HepG2 (cell line): ENCODE data around the gene TTC31. TPM values are rescaled to one million over a fixed set of nuclear protein-coding genes. Genes with fewer than 3 reads are reported as not detected.
A peak's percentile ranks its signal among the peaks of the same experiment; 100 is the strongest.

Source experiments
- DNMT3B ChIP-seq: conservative IDR thresholded peaks from 2 replicates; pipeline ENCODE4 v1.6.1; 2016; ENCODE audit warnings: missing biosample characterization, control low read depth
- IRX3 ChIP-seq: sonication (generic); formaldehyde crosslinking; IDR thresholded peaks from 2 replicates; pipeline ENCODE4 v1.8.1; 2023; ENCODE audit warnings: mild to moderate bottlenecking, low read depth, missing genetic modification reagents, borderline replicate concordance
- KDM3A ChIP-seq: IDR thresholded peaks from 2 replicates; pipeline ENCODE4 v1.6.1; 2018; ENCODE audit warnings: low read depth, missing compliant biosample characterization
- MED1 ChIP-seq: sonication (generic); formaldehyde crosslinking; IDR thresholded peaks from 2 replicates; pipeline ENCODE4 v1.4.0; 2020; ENCODE audit warnings: missing genetic modification reagents
- MED13 ChIP-seq: sonication (generic); formaldehyde crosslinking; IDR thresholded peaks from 2 replicates; pipeline ENCODE4 v1.5.0; 2020; ENCODE audit warnings: missing genetic modification reagents
- MEIS1 ChIP-seq: sonication (generic); formaldehyde crosslinking; IDR thresholded peaks from 2 replicates; pipeline ENCODE4 v1.9.0; 2021; ENCODE audit warnings: mild to moderate bottlenecking, missing genetic modification reagents, moderate library complexity, borderline replicate concordance
- MTA1 ChIP-seq: sonication (generic); formaldehyde crosslinking; IDR thresholded peaks from 2 replicates; pipeline ENCODE4 v1.4.0; 2020; ENCODE audit warnings: missing genetic modification reagents, mild to moderate bottlenecking, borderline replicate concordance
- POLR2AphosphoS2 ChIP-seq: IDR thresholded peaks from 2 replicates; pipeline ENCODE4 v1.6.1; 2011; ENCODE audit warnings: low read depth, low read length, improper control_type of control experiment
- RXRA ChIP-seq: sonication (generic); formaldehyde crosslinking; IDR thresholded peaks from 2 replicates; pipeline ENCODE4 v1.5.1; 2020; ENCODE audit warnings: missing genetic modification reagents
- SALL1 ChIP-seq: sonication (generic); formaldehyde crosslinking; IDR thresholded peaks from 2 replicates; pipeline ENCODE4 v1.8.0; 2022; ENCODE audit warnings: mild to moderate bottlenecking, missing genetic modification reagents
- SIN3B ChIP-seq: fragments of 150-350 bp; IDR thresholded peaks from 2 replicates; pipeline ENCODE4 v1.6.1; 2014; ENCODE audit warnings: low read length
- U2AF1 ChIP-seq: fragments of 200-400 bp; formaldehyde crosslinking; optimal IDR thresholded peaks from 2 replicates; pipeline ENCODE3; 2017; ENCODE audit warnings: mild to moderate bottlenecking, low read depth, low read length
- ZFP36L2 ChIP-seq: sonication (generic); formaldehyde crosslinking; IDR thresholded peaks from 2 replicates; pipeline ENCODE4 v1.4.0; 2020; ENCODE audit warnings: missing genetic modification reagents
- ZIK1 ChIP-seq: sonication (generic); formaldehyde crosslinking; IDR thresholded peaks from 2 replicates; pipeline ENCODE4 v1.5.0; 2020; ENCODE audit warnings: mild to moderate bottlenecking, low read depth, missing genetic modification reagents, borderline replicate concordance
- ZNF160 ChIP-seq: sonication (generic); formaldehyde crosslinking; IDR thresholded peaks from 2 replicates; pipeline ENCODE4 v1.8.0; 2022; ENCODE audit warnings: mild to moderate bottlenecking, inconsistent platforms, missing genetic modification reagents
- ZNF496 ChIP-seq: sonication (generic); formaldehyde crosslinking; IDR thresholded peaks from 2 replicates; pipeline ENCODE4 v1.8.1; 2023; ENCODE audit warnings: mild to moderate bottlenecking, moderate library complexity, missing genetic modification reagents; ENCODE audit not compliant: insufficient replicate concordance
- ZNF572 ChIP-seq: sonication (generic); formaldehyde crosslinking; IDR thresholded peaks from 2 replicates; pipeline ENCODE4 v1.5.1; 2020; ENCODE audit warnings: mild to moderate bottlenecking, missing genetic modification reagents
- ZNF619 ChIP-seq: sonication (generic); formaldehyde crosslinking; IDR thresholded peaks from 2 replicates; pipeline ENCODE4 v1.4.0; 2020; ENCODE audit warnings: mild to moderate bottlenecking, missing genetic modification reagents
- ZNF660 ChIP-seq: sonication (generic); formaldehyde crosslinking; IDR thresholded peaks from 2 replicates; pipeline ENCODE4 v1.5.1; 2020; ENCODE audit warnings: mild to moderate bottlenecking, low read depth, missing genetic modification reagents, borderline replicate concordance
- ZNF678 ChIP-seq: sonication (generic); formaldehyde crosslinking; IDR thresholded peaks from 2 replicates; pipeline ENCODE4 v1.4.0; 2020; ENCODE audit warnings: mild to moderate bottlenecking, missing genetic modification reagents
- polyA plus RNA-seq, 8 experiments: library from polyadenylated mRNA; depleted of rRNA in 3 of 8; stranded (reverse) in 7 of 8; unstranded in 1 of 8; fragments of >200 nt; fragmentation: Illumina TruSeq in 4 of 8; extraction: Trizol in 4 of 8; gene quantifications; 2 replicates each; pipeline versions ENCODE4 v1.2.1 to v1.2.3, GENCODE V29; 2011 to 2016; ENCODE audit warnings: low read depth in 4 of 8, missing spikeins in 1 of 8, mixed read lengths in 1 of 8; ENCODE audit not compliant: insufficient read depth in 1 of 8
- total RNA-seq, 5 experiments: library from RNA; depleted of rRNA; stranded (reverse); fragments of >200 nt; fragmentation: Illumina TruSeq; extraction: Trizol; gene quantifications; 2 replicates each; pipeline ENCODE4 v1.2.3, GENCODE V29; 2016; ENCODE audit warnings: low read depth in 1 of 5
- TF ChIP-seq, protein P1 (sequence below): sonication (generic); formaldehyde crosslinking; IDR thresholded peaks from 2 replicates; pipeline ENCODE4 v1.4.0; 2020; ENCODE audit warnings: mild to moderate bottlenecking, missing genetic modification reagents
- TF ChIP-seq, protein P2 (sequence below): sonication (generic); formaldehyde crosslinking; IDR thresholded peaks from 2 replicates; pipeline ENCODE4 v1.4.0; 2020; ENCODE audit warnings: missing genetic modification reagents, mild to moderate bottlenecking, borderline replicate concordance
- TF ChIP-seq, protein P3 (sequence below): sonication (generic); formaldehyde crosslinking; IDR thresholded peaks from 2 replicates; pipeline ENCODE4 v1.9.0; 2021; ENCODE audit warnings: missing genetic modification reagents, mild to moderate bottlenecking, borderline replicate concordance

The TTC31 gene
- total and polyA plus RNA-seq, 2 of the 13 experiments (the other 11 are each of a cell fraction or from before 2014, with no cell fraction given): 28.3 to 39.5 TPM

GRCh38 chr2:74496997-74497776 is 14.3 kb downstream of the TTC31 start (continued):
- TF ChIP-seq MTA1: peak; percentile 38
- TF ChIP-seq IRX3 (CRISPR knock-in tag): no peak
- no peak for TF ChIP-seq POLR2AphosphoS2
- no peak for TF ChIP-seq U2AF1
- TF ChIP-seq ZNF572 (CRISPR knock-in tag): no peak
- TF ChIP-seq ZNF496 (CRISPR knock-in tag): no peak
- TF ChIP-seq ZNF160: no peak; the same call in 1 of the 2 replicates
- TF ChIP-seq, protein P1, sequence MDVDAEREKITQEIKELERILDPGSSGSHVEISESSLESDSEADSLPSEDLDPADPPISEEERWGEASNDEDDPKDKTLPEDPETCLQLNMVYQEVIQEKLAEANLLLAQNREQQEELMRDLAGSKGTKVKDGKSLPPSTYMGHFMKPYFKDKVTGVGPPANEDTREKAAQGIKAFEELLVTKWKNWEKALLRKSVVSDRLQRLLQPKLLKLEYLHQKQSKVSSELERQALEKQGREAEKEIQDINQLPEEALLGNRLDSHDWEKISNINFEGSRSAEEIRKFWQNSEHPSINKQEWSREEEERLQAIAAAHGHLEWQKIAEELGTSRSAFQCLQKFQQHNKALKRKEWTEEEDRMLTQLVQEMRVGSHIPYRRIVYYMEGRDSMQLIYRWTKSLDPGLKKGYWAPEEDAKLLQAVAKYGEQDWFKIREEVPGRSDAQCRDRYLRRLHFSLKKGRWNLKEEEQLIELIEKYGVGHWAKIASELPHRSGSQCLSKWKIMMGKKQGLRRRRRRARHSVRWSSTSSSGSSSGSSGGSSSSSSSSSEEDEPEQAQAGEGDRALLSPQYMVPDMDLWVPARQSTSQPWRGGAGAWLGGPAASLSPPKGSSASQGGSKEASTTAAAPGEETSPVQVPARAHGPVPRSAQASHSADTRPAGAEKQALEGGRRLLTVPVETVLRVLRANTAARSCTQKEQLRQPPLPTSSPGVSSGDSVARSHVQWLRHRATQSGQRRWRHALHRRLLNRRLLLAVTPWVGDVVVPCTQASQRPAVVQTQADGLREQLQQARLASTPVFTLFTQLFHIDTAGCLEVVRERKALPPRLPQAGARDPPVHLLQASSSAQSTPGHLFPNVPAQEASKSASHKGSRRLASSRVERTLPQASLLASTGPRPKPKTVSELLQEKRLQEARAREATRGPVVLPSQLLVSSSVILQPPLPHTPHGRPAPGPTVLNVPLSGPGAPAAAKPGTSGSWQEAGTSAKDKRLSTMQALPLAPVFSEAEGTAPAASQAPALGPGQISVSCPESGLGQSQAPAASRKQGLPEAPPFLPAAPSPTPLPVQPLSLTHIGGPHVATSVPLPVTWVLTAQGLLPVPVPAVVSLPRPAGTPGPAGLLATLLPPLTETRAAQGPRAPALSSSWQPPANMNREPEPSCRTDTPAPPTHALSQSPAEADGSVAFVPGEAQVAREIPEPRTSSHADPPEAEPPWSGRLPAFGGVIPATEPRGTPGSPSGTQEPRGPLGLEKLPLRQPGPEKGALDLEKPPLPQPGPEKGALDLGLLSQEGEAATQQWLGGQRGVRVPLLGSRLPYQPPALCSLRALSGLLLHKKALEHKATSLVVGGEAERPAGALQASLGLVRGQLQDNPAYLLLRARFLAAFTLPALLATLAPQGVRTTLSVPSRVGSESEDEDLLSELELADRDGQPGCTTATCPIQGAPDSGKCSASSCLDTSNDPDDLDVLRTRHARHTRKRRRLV (CRISPR knock-in tag): 0 out of 2 replicates have a peak, but pooled peaks have one; percentile 47
- no peak for TF ChIP-seq ZNF619 (CRISPR knock-in tag)
- no peak for TF ChIP-seq ZNF660
- no peak for TF ChIP-seq DNMT3B (CRISPR knock-in tag)
- TF ChIP-seq SALL1 (CRISPR knock-in tag): peak; percentile 35
- TF ChIP-seq ZIK1 (CRISPR knock-in tag): no peak
- TF ChIP-seq ZNF678: no peak
- 0 out of 2 replicates have a peak, but pooled peaks have one; percentile 29 for TF ChIP-seq KDM3A (CRISPR knock-in tag)
- no peak for TF ChIP-seq SIN3B
- TF ChIP-seq, protein P2, sequence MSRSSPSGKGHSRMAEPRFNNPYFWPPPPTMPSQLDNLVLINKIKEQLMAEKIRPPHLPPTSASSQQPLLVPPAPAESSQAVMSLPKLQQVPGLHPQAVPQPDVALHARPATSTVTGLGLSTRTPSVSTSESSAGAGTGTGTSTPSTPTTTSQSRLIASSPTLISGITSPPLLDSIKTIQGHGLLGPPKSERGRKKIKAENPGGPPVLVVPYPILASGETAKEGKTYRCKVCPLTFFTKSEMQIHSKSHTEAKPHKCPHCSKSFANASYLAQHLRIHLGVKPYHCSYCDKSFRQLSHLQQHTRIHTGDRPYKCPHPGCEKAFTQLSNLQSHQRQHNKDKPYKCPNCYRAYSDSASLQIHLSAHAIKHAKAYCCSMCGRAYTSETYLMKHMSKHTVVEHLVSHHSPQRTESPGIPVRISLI (CRISPR knock-in tag): no peak; the same call in 1 of the 2 replicates
- TF ChIP-seq RXRA (CRISPR knock-in tag): peak; percentile 54; the same call in 1 of the 2 replicates
- peak; percentile 62; the same call in 1 of the 2 replicates for TF ChIP-seq MED1 (CRISPR knock-in tag)
- TF ChIP-seq, protein P3, sequence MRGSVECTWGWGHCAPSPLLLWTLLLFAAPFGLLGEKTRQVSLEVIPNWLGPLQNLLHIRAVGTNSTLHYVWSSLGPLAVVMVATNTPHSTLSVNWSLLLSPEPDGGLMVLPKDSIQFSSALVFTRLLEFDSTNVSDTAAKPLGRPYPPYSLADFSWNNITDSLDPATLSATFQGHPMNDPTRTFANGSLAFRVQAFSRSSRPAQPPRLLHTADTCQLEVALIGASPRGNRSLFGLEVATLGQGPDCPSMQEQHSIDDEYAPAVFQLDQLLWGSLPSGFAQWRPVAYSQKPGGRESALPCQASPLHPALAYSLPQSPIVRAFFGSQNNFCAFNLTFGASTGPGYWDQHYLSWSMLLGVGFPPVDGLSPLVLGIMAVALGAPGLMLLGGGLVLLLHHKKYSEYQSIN (CRISPR knock-in tag): no peak
- peak; percentile 78; the same call in 1 of the 2 replicates for TF ChIP-seq MEIS1
- no peak for TF ChIP-seq ZFP36L2 (CRISPR knock-in tag)
- no peak; the same call in 1 of the 2 replicates for TF ChIP-seq MED13
